PFSK-1 (cell line): ENCODE results near the gene HMX1.

Experiments
- POLR2AphosphoS5 ChIP-seq: IDR thresholded peaks from 2 replicates; pipeline ENCODE4 v1.6.1; 2012; ENCODE audit warnings: low read depth, mild to moderate bottlenecking, control low read depth, low read length, moderate library complexity
- TAF1 ChIP-seq: IDR thresholded peaks from 2 replicates; pipeline ENCODE4 v1.6.1; 2012; ENCODE audit warnings: low read length, control low read depth, borderline replicate concordance; ENCODE audit not compliant: insufficient read depth

DNA sequence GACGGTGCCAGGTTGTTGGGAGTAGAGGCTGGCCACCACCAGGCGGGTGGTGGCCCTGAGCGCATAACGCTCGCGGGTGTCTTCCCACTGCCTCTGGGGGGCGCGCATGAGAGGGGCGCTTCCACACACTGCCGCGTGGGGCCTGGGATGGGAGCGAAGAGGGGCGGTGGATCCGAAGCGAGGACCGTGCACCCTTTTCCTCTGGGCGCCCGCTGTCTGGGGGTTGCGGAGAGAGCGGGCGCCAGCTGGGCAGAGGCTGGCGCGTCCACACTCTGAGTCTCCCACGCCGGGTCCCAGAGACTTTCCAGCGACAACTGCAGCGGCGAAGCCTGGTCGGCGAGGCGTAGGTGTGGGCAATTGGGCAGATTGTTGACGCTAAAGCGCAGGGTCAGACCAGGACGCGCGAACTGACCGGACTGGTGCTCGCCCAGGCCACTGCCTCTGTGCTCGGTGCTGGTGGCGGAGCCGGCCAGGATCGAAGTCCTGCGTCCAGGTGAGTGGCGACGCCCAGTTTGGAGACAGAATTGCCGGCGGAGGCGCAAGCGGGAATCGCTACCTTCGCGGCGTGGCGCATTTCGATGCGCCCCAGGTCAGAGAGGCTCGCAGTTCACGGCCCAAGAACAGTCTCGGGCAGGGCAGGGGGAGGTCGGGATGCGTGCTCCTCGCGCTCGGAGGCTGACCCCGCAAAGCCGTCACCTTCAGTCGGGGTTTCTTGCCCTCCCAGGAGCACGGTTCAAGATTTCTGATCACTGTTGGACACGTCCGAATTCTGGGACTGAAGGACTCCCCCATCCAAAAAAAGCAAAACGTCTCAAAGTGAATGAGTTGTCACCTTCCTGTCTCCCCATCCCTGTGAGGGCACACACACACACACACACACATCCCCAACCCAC is 2.6 kb upstream of the HMX1 start:
- TF ChIP-seq TAF1: no peak
- TF ChIP-seq POLR2AphosphoS5: no peak
